HepG2 (cell line): ENCODE data around the gene ATP4B. TPM values are rescaled to one million over a fixed set of nuclear protein-coding genes. Genes with fewer than 3 reads are reported as not detected.
A peak's percentile ranks its signal among the peaks of the same experiment; 100 is the strongest.

Experiments used
- ATAC-seq: fragments of 200-7000 bp; cut with Tn5 transposase; 3 replicates; pipeline ENCODE4 v1.9.1; 2020; ENCODE audit warnings: mild to moderate bottlenecking, moderate library complexity
- BruUV-seq: library from RNA; stranded (reverse); fragments of 400-500 nt; replicated peaks from 2 replicates; lab custom pipeline; 2021; lab: Mats Ljungman, UMichigan
- CTCF ChIA-PET: fragments of 300-600 bp; formaldehyde crosslinking; extraction: SDS; loops from one replicate; lab custom pipeline; 2021; ENCODE audit warnings: low total read pairs, inconsistent platforms, low intra/inter-chr PET ratio; lab: Yijun Ruan, JAX
- POLR2A ChIA-PET: fragments of 350-600 bp; sonication (Branson Sonifier 250); formaldehyde crosslinking; loops from one replicate; lab custom pipeline; 2020; ENCODE audit warnings: antibody characterized with exemption, inconsistent platforms; lab: Yijun Ruan, JAX
- DNase-seq: peaks from one replicate; pipeline ENCODE4 v3.0.0-alpha.2; 2015; ENCODE audit warnings: low spot score
- FAIRE-seq: peaks from 3 replicates; lab custom pipeline; 2011; peaks lifted over from hg19 to GRCh38; lab: Jason Lieb, UNC
- H2AFZ ChIP-seq: one replicate; pipeline ENCODE4 v1.6.1; 2011; ENCODE audit warnings: low read length, inconsistent platforms
- H3K27ac ChIP-seq: fragments of 300-600 bp; 3 replicates; pipeline ENCODE4 v1.8.0; 2011; ENCODE audit warnings: mixed run types, mild to moderate bottlenecking, mixed read lengths, low read length, inconsistent platforms; ENCODE audit not compliant: insufficient read depth; ENCODE audit errors: extremely low read length
- H3K27me3 ChIP-seq, 2 experiments: fragments of 200-600 bp in 1 of 2; 2 replicates in 1 of 2; 3 replicates in 1 of 2; pipeline versions ENCODE4 v1.6.0 to v1.8.0; 2011; ENCODE audit warnings: low read length in 2 of 2, mild to moderate bottlenecking in 2 of 2, moderate library complexity in 2 of 2, inconsistent platforms in 1 of 2; ENCODE audit not compliant: insufficient read depth in 2 of 2, control insufficient read depth in 1 of 2
- H3K36me3 ChIP-seq, 2 experiments: fragments of 200-600 bp in 1 of 2; replicated peaks in 1 of 2; 2 replicates in 1 of 2; 3 replicates in 1 of 2; pipeline versions ENCODE4 v1.5.1 to v1.8.0; 2011; ENCODE audit warnings: low read length in 2 of 2, inconsistent platforms in 1 of 2; ENCODE audit not compliant: insufficient read depth in 2 of 2, control insufficient read depth in 1 of 2
- H3K4me1 ChIP-seq: 2 replicates; pipeline ENCODE4 v1.5.1; 2012; ENCODE audit warnings: low read length, inconsistent platforms; ENCODE audit not compliant: insufficient read depth
- H3K4me2 ChIP-seq: 2 replicates; pipeline ENCODE4 v1.6.0; 2011; ENCODE audit warnings: low read depth, low read length, inconsistent platforms
- H3K4me3 ChIP-seq, 3 experiments: fragments of 200-600 bp in 1 of 3; sonication (generic), shearing (Covaris generic) in 1 of 3; replicated peaks in 1 of 3; 2 replicates each; pipeline ENCODE4 v1.5.1; 2011 to 2016; ENCODE audit warnings: low read length in 3 of 3, inconsistent platforms in 2 of 3, low read depth in 2 of 3, mild to moderate bottlenecking in 2 of 3, control low read depth in 1 of 3, mixed read lengths in 1 of 3; ENCODE audit not compliant: insufficient read depth in 1 of 3
- H3K79me2 ChIP-seq: one replicate; pipeline ENCODE4 v1.6.1; 2011; ENCODE audit warnings: low read length, inconsistent platforms; ENCODE audit not compliant: insufficient read depth
- H3K9ac ChIP-seq: 2 replicates; pipeline ENCODE4 v1.6.0; 2011; ENCODE audit warnings: mild to moderate bottlenecking, low read depth, low read length, inconsistent platforms; ENCODE audit not compliant: insufficient read depth
- H3K9me3 ChIP-seq: 2 replicates; pipeline ENCODE4 v1.5.1; 2012; ENCODE audit warnings: mild to moderate bottlenecking, low read length
- H4K20me1 ChIP-seq: 2 replicates; pipeline ENCODE4 v1.6.0; 2011; ENCODE audit warnings: inconsistent platforms, mild to moderate bottlenecking, low read length, moderate library complexity; ENCODE audit not compliant: insufficient read depth
- ATF7 ChIP-seq, 2 experiments: fragments of 450-650 bp in 1 of 2; sonication (generic) in 1 of 2; formaldehyde crosslinking in 1 of 2; IDR thresholded peaks; 2 replicates each; pipeline versions ENCODE4 v1.4.0 to v1.6.1; 2016 to 2020; ENCODE audit warnings: antibody characterized with exemption in 1 of 2, mild to moderate bottlenecking in 1 of 2, missing genetic modification reagents in 1 of 2
- CREB1 ChIP-seq, 2 experiments: fragments of 450-650 bp in 1 of 2; IDR thresholded peaks; 2 replicates each; pipeline ENCODE4 v1.6.1; 2016 to 2017; ENCODE audit warnings: control low read depth in 1 of 2, mild to moderate bottlenecking in 1 of 2, missing compliant biosample characterization in 1 of 2, missing genetic modification characterization in 1 of 2
- HOXD1 ChIP-seq: sonication (generic); formaldehyde crosslinking; IDR thresholded peaks from 2 replicates; pipeline ENCODE4 v1.5.0; 2020; ENCODE audit warnings: missing genetic modification reagents
- JUNB ChIP-seq: sonication (generic); formaldehyde crosslinking; IDR thresholded peaks from 2 replicates; pipeline ENCODE4 v1.8.0; 2022; ENCODE audit warnings: missing genetic modification reagents, mild to moderate bottlenecking, borderline replicate concordance
- KLF16 ChIP-seq, 2 experiments: sonication (generic) in 1 of 2; formaldehyde crosslinking in 1 of 2; IDR thresholded peaks; 2 replicates each; pipeline versions ENCODE4 v1.6.1 to v1.8.0; 2016 to 2023; ENCODE audit warnings: missing genetic modification reagents in 2 of 2, missing compliant biosample characterization in 1 of 2
- POLR2AphosphoS2 ChIP-seq: IDR thresholded peaks from 2 replicates; pipeline ENCODE4 v1.6.1; 2011; ENCODE audit warnings: low read depth, low read length, improper control_type of control experiment
- RBFOX2 ChIP-seq: fragments of 200-400 bp; formaldehyde crosslinking; IDR thresholded peaks from 2 replicates; pipeline ENCODE4 v1.6.1; 2017; ENCODE audit warnings: low read depth, mild to moderate bottlenecking, low read length
- REXO4 ChIP-seq: sonication (generic); formaldehyde crosslinking; IDR thresholded peaks from 2 replicates; pipeline ENCODE4 v1.8.0; 2022; ENCODE audit warnings: missing genetic modification reagents, mild to moderate bottlenecking, borderline replicate concordance
- SATB2 ChIP-seq: sonication (generic); formaldehyde crosslinking; IDR thresholded peaks from 2 replicates; pipeline ENCODE4 v1.5.0; 2020; ENCODE audit warnings: missing genetic modification reagents
- ZNF274 ChIP-seq: sonication (generic); formaldehyde crosslinking; IDR thresholded peaks from 2 replicates; pipeline ENCODE4 v1.5.1; 2020; ENCODE audit warnings: mild to moderate bottlenecking, missing genetic modification reagents
- WGBS: methylation state at CpG from one replicate; pipeline ENCODE4 v1.1.6; 2017; ENCODE audit warnings: low lambda C conversion rate; 5-methylcytosine and 5-hydroxymethylcytosine counted together
- in situ Hi-C: cut with HindIII; loops from 2 replicates; pipeline ENCODE4 v1.10.0; 2017; ENCODE audit warnings: low pct_unique_long_range_greater_than_20kb; ENCODE audit not compliant: extremely low pct_ligation_motif_present
- intact Hi-C: fragments of 100-400 bp; cut with micrococcal nuclease; formaldehyde crosslinking; loops from one replicate; pipeline ENCODE4 v1.10.0; 2022; ENCODE audit not compliant: unreplicated experiment
- polyA plus RNA-seq, 8 experiments: library from polyadenylated mRNA; depleted of rRNA in 3 of 8; stranded (reverse) in 7 of 8; unstranded in 1 of 8; fragments of >200 nt; fragmentation: Illumina TruSeq in 4 of 8; extraction: Trizol in 4 of 8; gene quantifications; 2 replicates each; pipeline versions ENCODE4 v1.2.1 to v1.2.3, GENCODE V29; 2011 to 2016; ENCODE audit warnings: low read depth in 4 of 8, missing spikeins in 1 of 8, mixed read lengths in 1 of 8; ENCODE audit not compliant: insufficient read depth in 1 of 8
- total RNA-seq, 5 experiments: library from RNA; depleted of rRNA; stranded (reverse); fragments of >200 nt; fragmentation: Illumina TruSeq; extraction: Trizol; gene quantifications; 2 replicates each; pipeline ENCODE4 v1.2.3, GENCODE V29; 2016; ENCODE audit warnings: low read depth in 1 of 5
- TF ChIP-seq, protein P1 (sequence below): sonication (generic); formaldehyde crosslinking; IDR thresholded peaks from 2 replicates; pipeline ENCODE4 v1.5.1; 2020; ENCODE audit warnings: mild to moderate bottlenecking, missing genetic modification reagents, borderline replicate concordance

The ATP4B gene
- total and polyA plus RNA-seq, 2 of the 13 experiments (the other 11 are each of a cell fraction or from before 2014, with no cell fraction given), result not detected

DNA sequence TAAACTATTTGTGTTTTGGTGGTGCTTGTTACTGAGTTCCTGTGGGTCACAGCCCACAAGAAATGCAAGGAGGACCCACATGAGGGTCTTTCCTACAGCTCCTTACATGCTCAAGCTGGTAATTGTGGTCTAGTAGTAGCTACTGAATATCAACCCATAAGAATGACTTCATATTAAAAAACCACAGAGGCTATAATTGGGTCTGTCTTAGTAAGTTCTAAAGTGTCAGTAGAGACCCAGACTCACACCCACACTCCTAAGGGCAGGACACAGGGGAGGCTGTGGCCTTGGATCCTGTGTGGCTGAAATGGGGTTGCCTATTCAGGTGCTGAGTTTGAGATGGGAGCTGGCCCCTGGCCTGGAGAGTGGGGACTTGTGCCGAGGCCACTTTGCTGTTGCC, 53.8 kb downstream of the ATP4B start:
- TF ChIP-seq POLR2AphosphoS2 (no peak), SATB2 (CRISPR knock-in tag) (no peak), ZNF274 (CRISPR knock-in tag) (no peak), REXO4 (CRISPR knock-in tag) (no peak), KLF16 (CRISPR knock-in tag; IDR thresholded peaks at IDR 0.05) (no peak)
- in situ Hi-C loops (no loop called here), intact Hi-C loops (no loop called here)
- Histone ChIP-seq H3K9ac (no peak overlapping the region), H3K9me3 (no peaks in the 10 kb centered on the region), H3K36me3 (peaks cover 3 to 29% of the 10 kb centered on the region in 2 experiments; a peak in 4 of 5 replicates), H4K20me1 (peaks cover 4% of the 10 kb centered on the region; the same call in 1 of the 2 replicates), H3K4me3 (no peak overlapping the region), H2AFZ (no peak overlapping the region), H3K27ac (no peak overlapping the region), H3K4me2 (no peak overlapping the region), H3K4me1 (no peaks in the 10 kb centered on the region), H3K79me2 (peaks cover 77% of the 10 kb centered on the region), H3K27me3 (no peaks in the 10 kb centered on the region; a peak in 1 of 5 replicates)
- ATAC-seq (no peak), DNase-seq (no peak), FAIRE-seq (no peak)
- no CpG with 5 or more reads among the region's 1 CpG for WGBS
- POLR2A ChIA-PET, result no interaction called here
- CTCF ChIA-PET, result no interaction called here
- BruUV-seq, result no TSS peak

DNA sequence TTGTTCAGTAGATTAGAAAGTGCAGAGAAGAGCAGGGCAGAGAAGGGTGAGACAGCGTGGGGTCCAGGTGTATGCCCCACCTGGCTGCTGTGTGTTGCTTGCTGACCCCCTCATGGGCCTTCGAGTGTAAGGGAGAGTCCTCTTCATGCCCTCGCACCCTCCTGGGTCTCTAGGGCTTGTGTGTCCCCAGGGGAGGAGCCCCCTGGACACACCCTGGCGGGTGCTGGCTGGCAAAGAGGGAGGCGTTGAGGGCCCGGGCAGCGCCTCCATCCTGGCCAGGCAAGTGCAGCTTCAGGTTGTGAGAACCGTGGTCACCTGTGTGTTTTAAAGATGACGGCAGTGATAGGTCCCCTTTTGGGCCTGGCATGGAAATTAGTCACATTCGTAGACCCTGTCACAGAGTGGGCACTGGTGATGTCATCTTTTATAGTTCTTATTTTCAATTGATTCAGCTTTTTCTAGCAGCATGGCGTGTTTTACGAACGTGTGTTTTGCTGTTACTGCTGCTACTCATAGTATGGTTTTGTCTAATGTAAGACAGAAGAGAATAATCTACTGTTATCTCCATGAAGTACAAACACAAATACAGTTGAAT, 54.8 kb downstream of the ATP4B start:
- Histone ChIP-seq H3K9me3 (no peaks in the 10 kb centered on the region), H3K4me2 (no peak overlapping the region), H3K4me3 (no peak overlapping the region), H2AFZ (no peak overlapping the region), H3K27me3 (no peaks in the 10 kb centered on the region; a peak in 1 of 5 replicates), H3K4me1 (no peaks in the 10 kb centered on the region), H3K79me2 (peaks cover 76% of the 10 kb centered on the region), H3K27ac (no peak overlapping the region), H3K9ac (no peak overlapping the region), H3K36me3 (peaks cover 3 to 31% of the 10 kb centered on the region in 2 experiments; a peak in 3 of 5 replicates), H4K20me1 (peaks cover 4% of the 10 kb centered on the region; the same call in 1 of the 2 replicates)
- BruUV-seq, result no TSS peak
- intact Hi-C loops, result no loop called here
- DNase-seq (no peak), ATAC-seq (no peak), FAIRE-seq (no peak)
- CTCF ChIA-PET, result no interaction called here
- WGBS, result over 99% methylated on average over 13 of the region's 13 CpGs
- in situ Hi-C loops, result no loop called here
- POLR2A ChIA-PET, result no interaction called here
- TF ChIP-seq HOXD1 (CRISPR knock-in tag) (no peak), ATF7 (IDR thresholded peaks at IDR 0.05) (peak; percentile 75), ATF7 (CRISPR knock-in tag; IDR thresholded peaks at IDR 0.05) (no peak), JUNB (CRISPR knock-in tag) (no peak), CREB1 (IDR thresholded peaks at IDR 0.05) (peak; percentile 21; the same call in 1 of the 2 replicates), CREB1 (CRISPR knock-in tag; IDR thresholded peaks at IDR 0.05) (no peak), RBFOX2 (no peak)
- TF ChIP-seq, protein P1, sequence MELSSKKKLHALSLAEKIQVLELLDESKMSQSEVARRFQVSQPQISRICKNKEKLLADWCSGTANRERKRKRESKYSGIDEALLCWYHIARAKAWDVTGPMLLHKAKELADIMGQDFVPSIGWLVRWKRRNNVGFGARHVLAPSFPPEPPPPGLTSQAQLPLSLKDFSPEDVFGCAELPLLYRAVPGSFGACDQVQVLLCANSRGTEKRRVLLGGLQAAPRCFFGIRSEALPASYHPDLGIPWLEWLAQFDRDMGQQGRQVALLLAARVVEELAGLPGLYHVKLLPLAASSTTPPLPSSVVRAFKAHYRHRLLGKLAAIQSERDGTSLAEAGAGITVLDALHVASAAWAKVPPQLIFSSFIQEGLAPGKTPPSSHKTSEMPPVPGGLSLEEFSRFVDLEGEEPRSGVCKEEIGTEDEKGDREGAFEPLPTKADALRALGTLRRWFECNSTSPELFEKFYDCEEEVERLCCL (CRISPR knock-in tag), result no peak
